ENCODE results near the gene FAHD1.
A peak's percentile ranks its signal among the peaks of the same experiment; 100 is the strongest.

Gene FAHD1

GRCh38 chr16:1818204-1818872, 8.7 kb upstream of the FAHD1 start:
- DNase-seq: no peak

GRCh38 chr16:1818873-1819525, 8.0 kb upstream of the FAHD1 start:
- no peak for DNase-seq

GRCh38 chr16:1819611-1820010, 7.4 kb upstream of the FAHD1 start:
- DNase-seq: no peak

- DNase-seq: no peak
Observed at GRCh38 chr16:1820096-1820945, 6.7 kb upstream of the FAHD1 start.

GRCh38 chr16:1820946-1821290, 6.1 kb upstream of the FAHD1 start:
- DNase-seq: no peak

GRCh38 chr16:1821861-1822611, 5.0 kb upstream of the FAHD1 start:
- DNase-seq: no peak

GRCh38 chr16:1822801-1823200, 4.2 kb upstream of the FAHD1 start:
- DNase-seq: no peak

GRCh38 chr16:1823821-1824220, 3.2 kb upstream of the FAHD1 start:
- no peak for DNase-seq

- no peak for DNase-seq
Observed at GRCh38 chr16:1825381-1825863, 1.6 kb upstream of the FAHD1 start.

- peak; percentile 37 to 69 (median 58) for DNase-seq
Observed at GRCh38 chr16:1825864-1826690, 929 bp upstream of the FAHD1 start.

GRCh38 chr16:1828645-1829410, 1.8 kb downstream of the FAHD1 start:
- DNase-seq: no peak

GRCh38 chr16:1830213-1830612, 3.2 kb downstream of the FAHD1 start:
- no peak for DNase-seq

- no peak for DNase-seq
Observed at GRCh38 chr16:1831186-1832075, 4.4 kb downstream of the FAHD1 start.

GRCh38 chr16:1832838-1833454, 5.9 kb downstream of the FAHD1 start:
- DNase-seq: no peak

GRCh38 chr16:1834096-1834495, 7.1 kb downstream of the FAHD1 start:
- no peak for DNase-seq

- no peak for DNase-seq
Observed at GRCh38 chr16:1839554-1839953, 12.5 kb downstream of the FAHD1 start.

GRCh38 chr16:1845985-1846384, 19.0 kb downstream of the FAHD1 start:
- no peak for DNase-seq

GRCh38 chr16:1846416-1846815, 19.4 kb downstream of the FAHD1 start:
- DNase-seq: no peak

GRCh38 chr16:1850981-1851380, 24.0 kb downstream of the FAHD1 start:
- DNase-seq: no peak

- no peak for DNase-seq
Observed at GRCh38 chr16:1851793-1852192, 24.8 kb downstream of the FAHD1 start.
